ENCODE data around the gene ELF1.
"Not testable (repeated sequence)": the region's sequence is repeated elsewhere in the genome, so short reads cannot be mapped to it uniquely, and the experiment has no call there.

Gene ELF1

GRCh38 chr13:40981949-40982348, 37.2 kb downstream of the ELF1 start:
- no peak for DNase-seq (ENCODE audit: low spot score)

- DNase-seq (ENCODE audit: low spot score) = no peak
Measured at GRCh38 chr13:40981361-40981760, 37.8 kb downstream of the ELF1 start.

- DNase-seq (ENCODE audit: low spot score) = no peak
Measured at GRCh38 chr13:40980461-40980860, 38.7 kb downstream of the ELF1 start.

GRCh38 chr13:40979232-40979631, 39.9 kb downstream of the ELF1 start:
- no peak for DNase-seq (ENCODE audit: low spot score)

- DNase-seq (ENCODE audit: low spot score) = not testable (repeated sequence)
Measured at GRCh38 chr13:40978109-40978508, 41.0 kb downstream of the ELF1 start.

GRCh38 chr13:40975441-40975840, 43.7 kb downstream of the ELF1 start:
- DNase-seq (ENCODE audit: low spot score) = no peak

- DNase-seq (ENCODE audit: low spot score) = no peak
Measured at GRCh38 chr13:40974460-40975407, 44.4 kb downstream of the ELF1 start.

- DNase-seq (ENCODE audit: low spot score) = no peak
Measured at GRCh38 chr13:40973409-40973808, 45.7 kb downstream of the ELF1 start.

GRCh38 chr13:40971321-40971720, 47.8 kb downstream of the ELF1 start:
- DNase-seq (ENCODE audit: low spot score) = no peak

- DNase-seq (ENCODE audit: low spot score) = no peak
Measured at GRCh38 chr13:40970803-40971202, 48.3 kb downstream of the ELF1 start.

GRCh38 chr13:40969169-40969901, 49.8 kb downstream of the ELF1 start:
- no peak for DNase-seq (ENCODE audit: low spot score)

GRCh38 chr13:40968416-40969000, 50.6 kb downstream of the ELF1 start:
- DNase-seq (ENCODE audit: low spot score) = no peak

- no peak for DNase-seq (ENCODE audit: low spot score)
Measured at GRCh38 chr13:40966298-40966697, 52.8 kb downstream of the ELF1 start.

- no peak for DNase-seq (ENCODE audit: low spot score)
Measured at GRCh38 chr13:40963927-40964326, 55.2 kb downstream of the ELF1 start.

- DNase-seq (ENCODE audit: low spot score) = no peak
Measured at GRCh38 chr13:40961826-40962225, 57.3 kb downstream of the ELF1 start.

GRCh38 chr13:40961214-40961613, 57.9 kb downstream of the ELF1 start:
- DNase-seq (ENCODE audit: low spot score) = no peak

GRCh38 chr13:40960716-40961115, 58.4 kb downstream of the ELF1 start:
- no peak for DNase-seq (ENCODE audit: low spot score)

- no peak for DNase-seq (ENCODE audit: low spot score)
Measured at GRCh38 chr13:40958655-40959054, 60.5 kb downstream of the ELF1 start.

GRCh38 chr13:40946485-40946884, 72.6 kb downstream of the ELF1 start:
- DNase-seq (ENCODE audit: low spot score) = no peak

- no peak for DNase-seq (ENCODE audit: low spot score)
Measured at GRCh38 chr13:40943073-40943472, 76.0 kb downstream of the ELF1 start.

GRCh38 chr13:40941581-40941980, 77.5 kb downstream of the ELF1 start:
- no peak for DNase-seq (ENCODE audit: low spot score)

- DNase-seq (ENCODE audit: low spot score) = no peak
Measured at GRCh38 chr13:40940841-40941240, 78.3 kb downstream of the ELF1 start.

All from globus pallidus (tissue), 1 donor.